Measurements from ENCODE around the gene MROH8. TPM values are rescaled to one million over a fixed set of nuclear protein-coding genes. Genes with fewer than 3 reads are reported as not detected.
A peak's percentile ranks its signal among the peaks of the same experiment; 100 is the strongest.

The MROH8 gene
- total RNA-seq, 1 experiment from 2014 or later = 1.8 TPM

DNA sequence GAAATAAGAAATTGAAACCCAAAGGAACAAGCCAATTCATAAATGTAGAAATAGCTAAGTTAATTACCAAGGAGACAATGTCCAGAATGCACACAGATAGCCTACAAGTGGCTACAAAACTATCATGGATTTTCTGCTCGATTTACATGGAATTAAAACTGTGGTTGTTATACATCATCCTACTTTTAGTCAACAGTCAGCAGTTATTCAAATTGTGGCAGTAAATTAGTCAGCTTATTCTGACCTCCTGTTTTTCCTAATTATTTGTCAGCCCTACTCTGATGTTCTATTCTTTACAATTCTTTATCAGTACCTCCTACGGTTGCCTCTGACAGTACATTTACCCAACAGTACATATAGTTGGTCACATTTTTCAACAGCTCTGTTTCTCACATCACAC, 113.2 kb downstream of the MROH8 start:
- H3K9me3 ChIP-seq (ENCODE audit: control insufficient read depth, insufficient read depth, low read depth, low read length) = no peaks in the 10 kb centered on the region
- POLR2A ChIA-PET = no interaction called here
- DNase-seq (ENCODE audit: low read depth, low spot score) = no peak
- in situ Hi-C loops (cut with HindIII; ENCODE audit: low pct_unique_long_range_greater_than_20kb, low sequenced_read_pairs) = no loop called here
- CTCF ChIA-PET = no interaction called here
- no peaks in the 10 kb centered on the region for H3K4me1 ChIP-seq (ENCODE audit: control insufficient read depth, insufficient read depth, low read length)
- TF ChIP-seq POLR2AphosphoS5 (IDR thresholded peaks at IDR 0.05; ENCODE audit: low read depth, low read length) = no peak
- TF ChIP-seq, protein P1, sequence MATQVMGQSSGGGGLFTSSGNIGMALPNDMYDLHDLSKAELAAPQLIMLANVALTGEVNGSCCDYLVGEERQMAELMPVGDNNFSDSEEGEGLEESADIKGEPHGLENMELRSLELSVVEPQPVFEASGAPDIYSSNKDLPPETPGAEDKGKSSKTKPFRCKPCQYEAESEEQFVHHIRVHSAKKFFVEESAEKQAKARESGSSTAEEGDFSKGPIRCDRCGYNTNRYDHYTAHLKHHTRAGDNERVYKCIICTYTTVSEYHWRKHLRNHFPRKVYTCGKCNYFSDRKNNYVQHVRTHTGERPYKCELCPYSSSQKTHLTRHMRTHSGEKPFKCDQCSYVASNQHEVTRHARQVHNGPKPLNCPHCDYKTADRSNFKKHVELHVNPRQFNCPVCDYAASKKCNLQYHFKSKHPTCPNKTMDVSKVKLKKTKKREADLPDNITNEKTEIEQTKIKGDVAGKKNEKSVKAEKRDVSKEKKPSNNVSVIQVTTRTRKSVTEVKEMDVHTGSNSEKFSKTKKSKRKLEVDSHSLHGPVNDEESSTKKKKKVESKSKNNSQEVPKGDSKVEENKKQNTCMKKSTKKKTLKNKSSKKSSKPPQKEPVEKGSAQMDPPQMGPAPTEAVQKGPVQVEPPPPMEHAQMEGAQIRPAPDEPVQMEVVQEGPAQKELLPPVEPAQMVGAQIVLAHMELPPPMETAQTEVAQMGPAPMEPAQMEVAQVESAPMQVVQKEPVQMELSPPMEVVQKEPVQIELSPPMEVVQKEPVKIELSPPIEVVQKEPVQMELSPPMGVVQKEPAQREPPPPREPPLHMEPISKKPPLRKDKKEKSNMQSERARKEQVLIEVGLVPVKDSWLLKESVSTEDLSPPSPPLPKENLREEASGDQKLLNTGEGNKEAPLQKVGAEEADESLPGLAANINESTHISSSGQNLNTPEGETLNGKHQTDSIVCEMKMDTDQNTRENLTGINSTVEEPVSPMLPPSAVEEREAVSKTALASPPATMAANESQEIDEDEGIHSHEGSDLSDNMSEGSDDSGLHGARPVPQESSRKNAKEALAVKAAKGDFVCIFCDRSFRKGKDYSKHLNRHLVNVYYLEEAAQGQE (IDR thresholded peaks at IDR 0.05; ENCODE audit: insufficient read depth in 1 of 2, low read depth in 2 of 2, low read length in 1 of 2) = no peak
- no peak for TF ChIP-seq SIN3A (IDR thresholded peaks at IDR 0.05; ENCODE audit: borderline replicate concordance, insufficient read depth, low read depth, low read length)
- TF ChIP-seq TCF7L2 (IDR thresholded peaks at IDR 0.05; ENCODE audit: low read depth, low read length) = no peak
- no peak for TF ChIP-seq CTCF (IDR thresholded peaks at IDR 0.05)
- intact Hi-C loops (cut with micrococcal nuclease; ENCODE audit: unreplicated experiment) = no loop called here
- no peak overlapping the region for H3K4me3 ChIP-seq (ENCODE audit: low read depth in 2 of 2, low read length in 2 of 2)
- BruUV-seq (replicated peaks) = TSS peak; percentile 69
- no peak overlapping the region for H3K27ac ChIP-seq (ENCODE audit: low read length)
- ATAC-seq = no peak
- H3K27me3 ChIP-seq (ENCODE audit: control insufficient read depth, insufficient read depth, low read length) = no peaks in the 10 kb centered on the region
- H3K36me3 ChIP-seq (ENCODE audit: control insufficient read depth, insufficient read depth, low read length) = peaks cover 12% of the 10 kb centered on the region; the same call in 1 of the 2 replicates

DNA sequence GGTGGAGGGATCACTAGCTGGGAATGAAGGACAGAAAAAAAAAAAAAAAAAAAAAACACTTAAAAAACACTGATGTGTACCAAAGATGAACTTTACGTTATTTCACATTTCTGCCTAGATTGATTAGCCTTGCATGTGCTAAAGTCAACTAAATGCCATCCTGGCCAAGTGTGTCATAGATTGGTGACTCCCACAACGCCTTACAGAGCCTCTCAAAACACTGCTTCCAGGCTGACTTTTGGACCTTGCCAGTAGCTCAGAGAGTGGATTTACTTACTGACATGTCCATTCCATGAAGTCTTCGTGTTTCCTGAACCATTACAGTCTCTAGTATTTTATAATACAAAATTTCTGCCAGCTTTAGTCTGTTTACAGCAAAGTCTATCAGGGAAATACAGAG, 124.1 kb downstream of the MROH8 start:
- ChIA-PET POLR2A (no interaction called here), CTCF (no interaction called here)
- no peak for DNase-seq (ENCODE audit: low read depth, low spot score)
- Histone ChIP-seq H3K4me3 (ENCODE audit: low read depth in 2 of 2, low read length in 2 of 2) (no peak overlapping the region), H3K4me1 (ENCODE audit: control insufficient read depth, insufficient read depth, low read length) (no peaks in the 10 kb centered on the region), H3K27ac (ENCODE audit: low read length) (no peak overlapping the region), H3K9me3 (ENCODE audit: control insufficient read depth, insufficient read depth, low read depth, low read length) (no peaks in the 10 kb centered on the region), H3K36me3 (ENCODE audit: control insufficient read depth, insufficient read depth, low read length) (0 out of 2 replicates have a peak, but pooled peaks cover 4% of the 10 kb centered on the region), H3K27me3 (ENCODE audit: control insufficient read depth, insufficient read depth, low read length) (no peaks in the 10 kb centered on the region)
- BruUV-seq (replicated peaks) = no TSS peak
- intact Hi-C loops (cut with micrococcal nuclease; ENCODE audit: unreplicated experiment) = no loop called here
- in situ Hi-C loops (cut with HindIII; ENCODE audit: low pct_unique_long_range_greater_than_20kb, low sequenced_read_pairs) = no loop called here
- no peak for TF ChIP-seq SIN3A (IDR thresholded peaks at IDR 0.05; ENCODE audit: borderline replicate concordance, insufficient read depth, low read depth, low read length)
- no peak for TF ChIP-seq TCF7L2 (IDR thresholded peaks at IDR 0.05; ENCODE audit: low read depth, low read length)
- TF ChIP-seq, protein P1 (IDR thresholded peaks at IDR 0.05; ENCODE audit: insufficient read depth in 1 of 2, low read depth in 2 of 2, low read length in 1 of 2) = no peak
- TF ChIP-seq POLR2AphosphoS5 (IDR thresholded peaks at IDR 0.05; ENCODE audit: low read depth, low read length) = no peak
- no peak for ATAC-seq

Data from Panc1 (cell line).